HepG2 (cell line): Measurements from ENCODE around the gene ACOX3. TPM values are rescaled to one million over a fixed set of nuclear protein-coding genes. Genes with fewer than 3 reads are reported as not detected.
A peak's percentile ranks its signal among the peaks of the same experiment; 100 is the strongest.

Experiments
- ATAC-seq: fragments of 200-7000 bp; cut with Tn5 transposase; 3 replicates; pipeline ENCODE4 v1.9.1; 2020; ENCODE audit warnings: mild to moderate bottlenecking, moderate library complexity
- BruUV-seq: library from RNA; stranded (reverse); fragments of 400-500 nt; replicated peaks from 2 replicates; lab custom pipeline; 2021; lab: Mats Ljungman, UMichigan
- CTCF ChIA-PET: fragments of 300-600 bp; formaldehyde crosslinking; extraction: SDS; loops from one replicate; lab custom pipeline; 2021; ENCODE audit warnings: low total read pairs, inconsistent platforms, low intra/inter-chr PET ratio; lab: Yijun Ruan, JAX
- POLR2A ChIA-PET: fragments of 350-600 bp; sonication (Branson Sonifier 250); formaldehyde crosslinking; loops from one replicate; lab custom pipeline; 2020; ENCODE audit warnings: antibody characterized with exemption, inconsistent platforms; lab: Yijun Ruan, JAX
- DNase-seq: peaks from one replicate; pipeline ENCODE4 v3.0.0-alpha.2; 2015; ENCODE audit warnings: low spot score
- FAIRE-seq: peaks from 3 replicates; lab custom pipeline; 2011; peaks lifted over from hg19 to GRCh38; lab: Jason Lieb, UNC
- H2AFZ ChIP-seq: one replicate; pipeline ENCODE4 v1.6.1; 2011; ENCODE audit warnings: low read length, inconsistent platforms
- H3K27ac ChIP-seq: fragments of 300-600 bp; 3 replicates; pipeline ENCODE4 v1.8.0; 2011; ENCODE audit warnings: mixed run types, mild to moderate bottlenecking, mixed read lengths, low read length, inconsistent platforms; ENCODE audit not compliant: insufficient read depth; ENCODE audit errors: extremely low read length
- H3K27me3 ChIP-seq, 2 experiments: fragments of 200-600 bp in 1 of 2; 2 replicates in 1 of 2; 3 replicates in 1 of 2; pipeline versions ENCODE4 v1.6.0 to v1.8.0; 2011; ENCODE audit warnings: low read length in 2 of 2, mild to moderate bottlenecking in 2 of 2, moderate library complexity in 2 of 2, inconsistent platforms in 1 of 2; ENCODE audit not compliant: insufficient read depth in 2 of 2, control insufficient read depth in 1 of 2
- H3K36me3 ChIP-seq, 2 experiments: fragments of 200-600 bp in 1 of 2; replicated peaks in 1 of 2; 2 replicates in 1 of 2; 3 replicates in 1 of 2; pipeline versions ENCODE4 v1.5.1 to v1.8.0; 2011; ENCODE audit warnings: low read length in 2 of 2, inconsistent platforms in 1 of 2; ENCODE audit not compliant: insufficient read depth in 2 of 2, control insufficient read depth in 1 of 2
- H3K4me1 ChIP-seq: 2 replicates; pipeline ENCODE4 v1.5.1; 2012; ENCODE audit warnings: low read length, inconsistent platforms; ENCODE audit not compliant: insufficient read depth
- H3K4me2 ChIP-seq: 2 replicates; pipeline ENCODE4 v1.6.0; 2011; ENCODE audit warnings: low read depth, low read length, inconsistent platforms
- H3K4me3 ChIP-seq, 3 experiments: fragments of 200-600 bp in 1 of 3; sonication (generic), shearing (Covaris generic) in 1 of 3; replicated peaks in 1 of 3; 2 replicates each; pipeline ENCODE4 v1.5.1; 2011 to 2016; ENCODE audit warnings: low read length in 3 of 3, inconsistent platforms in 2 of 3, low read depth in 2 of 3, mild to moderate bottlenecking in 2 of 3, control low read depth in 1 of 3, mixed read lengths in 1 of 3; ENCODE audit not compliant: insufficient read depth in 1 of 3
- H3K79me2 ChIP-seq: one replicate; pipeline ENCODE4 v1.6.1; 2011; ENCODE audit warnings: low read length, inconsistent platforms; ENCODE audit not compliant: insufficient read depth
- H3K9ac ChIP-seq: 2 replicates; pipeline ENCODE4 v1.6.0; 2011; ENCODE audit warnings: mild to moderate bottlenecking, low read depth, low read length, inconsistent platforms; ENCODE audit not compliant: insufficient read depth
- H3K9me3 ChIP-seq: 2 replicates; pipeline ENCODE4 v1.5.1; 2012; ENCODE audit warnings: mild to moderate bottlenecking, low read length
- H4K20me1 ChIP-seq: 2 replicates; pipeline ENCODE4 v1.6.0; 2011; ENCODE audit warnings: inconsistent platforms, mild to moderate bottlenecking, low read length, moderate library complexity; ENCODE audit not compliant: insufficient read depth
- AGO2 ChIP-seq: fragments of 200-400 bp; formaldehyde crosslinking; optimal IDR thresholded peaks from 2 replicates; pipeline ENCODE3; 2017; ENCODE audit warnings: mild to moderate bottlenecking, low read depth, low read length, moderate library complexity
- BHLHE40 ChIP-seq: IDR thresholded peaks from 2 replicates; pipeline ENCODE4 v1.6.1; 2011; ENCODE audit warnings: low read length, improper control_type of control experiment
- BRCA1 ChIP-seq: sonication (generic); formaldehyde crosslinking; IDR thresholded peaks from 2 replicates; pipeline ENCODE4 v1.4.0; 2020; ENCODE audit warnings: missing genetic modification reagents
- CC2D1A ChIP-seq: sonication (generic); formaldehyde crosslinking; IDR thresholded peaks from 2 replicates; pipeline ENCODE4 v1.8.1; 2023; ENCODE audit warnings: mild to moderate bottlenecking, missing genetic modification reagents
- ETS1 ChIP-seq: sonication (generic); formaldehyde crosslinking; IDR thresholded peaks from 2 replicates; pipeline ENCODE4 v1.4.0; 2020; ENCODE audit warnings: missing genetic modification reagents
- FLYWCH1 ChIP-seq: sonication (generic); formaldehyde crosslinking; IDR thresholded peaks from 2 replicates; pipeline ENCODE4 v1.8.1; 2023; ENCODE audit warnings: mild to moderate bottlenecking, missing genetic modification reagents
- GZF1 ChIP-seq: sonication (generic); formaldehyde crosslinking; IDR thresholded peaks from 2 replicates; pipeline ENCODE4 v1.5.1; 2020; ENCODE audit warnings: mild to moderate bottlenecking, missing genetic modification reagents
- JDP2 ChIP-seq: sonication (generic); formaldehyde crosslinking; IDR thresholded peaks from 2 replicates; pipeline ENCODE4 v1.8.1; 2022; ENCODE audit warnings: missing genetic modification reagents, borderline replicate concordance
- KLF6 ChIP-seq: IDR thresholded peaks from 2 replicates; pipeline ENCODE4 v1.8.0; 2016; ENCODE audit warnings: missing biosample characterization, missing genetic modification reagents
- MYNN ChIP-seq: sonication (generic); formaldehyde crosslinking; IDR thresholded peaks from 2 replicates; pipeline ENCODE4 v1.4.0; 2020; ENCODE audit warnings: mild to moderate bottlenecking, low read depth, missing genetic modification reagents
- NR2F2 ChIP-seq: IDR thresholded peaks from 2 replicates; pipeline ENCODE4 v1.6.1; 2012; ENCODE audit warnings: low read depth, inconsistent platforms, borderline replicate concordance
- NR2F6 ChIP-seq, 2 experiments: IDR thresholded peaks; 2 replicates each; pipeline ENCODE4 v1.6.1; 2016; ENCODE audit warnings: antibody characterized with exemption in 1 of 2, mild to moderate bottlenecking in 1 of 2
- TCF12 ChIP-seq, 2 experiments: fragments of 450-650 bp in 1 of 2; sonication (generic) in 1 of 2; formaldehyde crosslinking in 1 of 2; IDR thresholded peaks; 2 replicates each; pipeline versions ENCODE4 v1.6.1 to v1.8.0; 2017 to 2022; ENCODE audit warnings: antibody characterized with exemption in 1 of 2, mild to moderate bottlenecking in 1 of 2, missing genetic modification reagents in 1 of 2, moderate library complexity in 1 of 2
- ZBTB42 ChIP-seq: sonication (generic); formaldehyde crosslinking; IDR thresholded peaks from 2 replicates; pipeline ENCODE4 v1.5.0; 2020; ENCODE audit warnings: mild to moderate bottlenecking, missing genetic modification reagents
- ZBTB46 ChIP-seq: sonication (generic); formaldehyde crosslinking; IDR thresholded peaks from 2 replicates; pipeline ENCODE4 v1.4.0; 2020; ENCODE audit warnings: mild to moderate bottlenecking, missing genetic modification reagents, borderline replicate concordance
- ZNF33A ChIP-seq: sonication (generic); formaldehyde crosslinking; IDR thresholded peaks from 2 replicates; pipeline ENCODE4 v1.5.1; 2020; ENCODE audit warnings: missing genetic modification reagents, mild to moderate bottlenecking, moderate library complexity, borderline replicate concordance
- ZNF780A ChIP-seq: sonication (generic); formaldehyde crosslinking; IDR thresholded peaks from 2 replicates; pipeline ENCODE4 v1.8.0; 2022; ENCODE audit warnings: mild to moderate bottlenecking, missing genetic modification reagents, moderate library complexity
- ZNF878 ChIP-seq: sonication (generic); formaldehyde crosslinking; IDR thresholded peaks from 2 replicates; pipeline ENCODE4 v1.8.1; 2023; ENCODE audit warnings: mild to moderate bottlenecking, missing genetic modification reagents, moderate library complexity
- WGBS: methylation state at CpG from one replicate; pipeline ENCODE4 v1.1.6; 2017; ENCODE audit warnings: low lambda C conversion rate; 5-methylcytosine and 5-hydroxymethylcytosine counted together
- in situ Hi-C: cut with HindIII; loops from 2 replicates; pipeline ENCODE4 v1.10.0; 2017; ENCODE audit warnings: low pct_unique_long_range_greater_than_20kb; ENCODE audit not compliant: extremely low pct_ligation_motif_present
- intact Hi-C: fragments of 100-400 bp; cut with micrococcal nuclease; formaldehyde crosslinking; loops from one replicate; pipeline ENCODE4 v1.10.0; 2022; ENCODE audit not compliant: unreplicated experiment
- polyA plus RNA-seq, 8 experiments: library from polyadenylated mRNA; depleted of rRNA in 3 of 8; stranded (reverse) in 7 of 8; unstranded in 1 of 8; fragments of >200 nt; fragmentation: Illumina TruSeq in 4 of 8; extraction: Trizol in 4 of 8; gene quantifications; 2 replicates each; pipeline versions ENCODE4 v1.2.1 to v1.2.3, GENCODE V29; 2011 to 2016; ENCODE audit warnings: low read depth in 4 of 8, missing spikeins in 1 of 8, mixed read lengths in 1 of 8; ENCODE audit not compliant: insufficient read depth in 1 of 8
- total RNA-seq, 5 experiments: library from RNA; depleted of rRNA; stranded (reverse); fragments of >200 nt; fragmentation: Illumina TruSeq; extraction: Trizol; gene quantifications; 2 replicates each; pipeline ENCODE4 v1.2.3, GENCODE V29; 2016; ENCODE audit warnings: low read depth in 1 of 5
- TF ChIP-seq, protein P1 (sequence below): fragments of 450-650 bp; IDR thresholded peaks from 2 replicates; pipeline ENCODE4 v1.6.1; 2016

ACOX3 gene
- total and polyA plus RNA-seq, 2 of the 13 experiments (the other 11 are each of a cell fraction or from before 2014, with no cell fraction given) = 4.2 to 17.8 TPM

- TF ChIP-seq, protein P1, sequence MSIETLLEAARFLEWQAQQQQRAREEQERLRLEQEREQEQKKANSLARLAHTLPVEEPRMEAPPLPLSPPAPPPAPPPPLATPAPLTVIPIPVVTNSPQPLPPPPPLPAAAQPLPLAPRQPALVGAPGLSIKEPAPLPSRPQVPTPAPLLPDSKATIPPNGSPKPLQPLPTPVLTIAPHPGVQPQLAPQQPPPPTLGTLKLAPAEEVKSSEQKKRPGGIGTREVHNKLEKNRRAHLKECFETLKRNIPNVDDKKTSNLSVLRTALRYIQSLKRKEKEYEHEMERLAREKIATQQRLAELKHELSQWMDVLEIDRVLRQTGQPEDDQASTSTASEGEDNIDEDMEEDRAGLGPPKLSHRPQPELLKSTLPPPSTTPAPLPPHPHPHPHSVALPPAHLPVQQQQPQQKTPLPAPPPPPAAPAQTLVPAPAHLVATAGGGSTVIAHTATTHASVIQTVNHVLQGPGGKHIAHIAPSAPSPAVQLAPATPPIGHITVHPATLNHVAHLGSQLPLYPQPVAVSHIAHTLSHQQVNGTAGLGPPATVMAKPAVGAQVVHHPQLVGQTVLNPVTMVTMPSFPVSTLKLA = no peak
- TF ChIP-seq ZNF780A (CRISPR knock-in tag) (no peak), ZBTB46 (CRISPR knock-in tag) (no peak), NR2F2 (no peak)
Measured at GRCh38 chr4:8480221-8480620, 39.7 kb upstream of the ACOX3 start (continued).

GRCh38 chr4:8478801-8479744 is 38.5 kb upstream of the ACOX3 start:
- Histone ChIP-seq H3K27me3 (no peaks in the 10 kb centered on the region), H3K27ac (no peak overlapping the region), H3K4me3 (no peak overlapping the region), H3K9ac (no peak overlapping the region), H3K4me2 (no peak overlapping the region), H3K79me2 (no peaks in the 10 kb centered on the region), H3K36me3 (peaks cover 0 to 5% of the 10 kb centered on the region in 2 experiments; a peak in 2 of 5 replicates), H4K20me1 (no peaks in the 10 kb centered on the region), H2AFZ (no peak overlapping the region), H3K4me1 (no peaks in the 10 kb centered on the region), H3K9me3 (no peaks in the 10 kb centered on the region)
- whole genome bisulfite sequencing = 78% methylated on average over 10 of the region's 24 CpGs
- no peak for DNase-seq
- no TSS peak for BruUV-seq
- CTCF ChIA-PET = no interaction called here
- intact Hi-C loops = no loop called here
- POLR2A ChIA-PET = no interaction called here
- no peak for FAIRE-seq
- ATAC-seq = no peak
- in situ Hi-C loops = loop anchor here (10.0 kb wide), 1 partner anchor 66 kb away; no protein-coding TSS in a partner anchor
- no peak for TF ChIP-seq GZF1 (CRISPR knock-in tag)
- TF ChIP-seq ZBTB42 (CRISPR knock-in tag) = no peak
- no peak for TF ChIP-seq JDP2 (CRISPR knock-in tag)
- TF ChIP-seq ZNF33A = no peak
- no peak for TF ChIP-seq BHLHE40
- no peak for TF ChIP-seq ETS1
- TF ChIP-seq ZNF878 = no peak
- TF ChIP-seq TCF12 (IDR thresholded peaks at IDR 0.05) = no peak
- TF ChIP-seq TCF12 (CRISPR knock-in tag; IDR thresholded peaks at IDR 0.05) = no peak
- TF ChIP-seq FLYWCH1 (CRISPR knock-in tag) = no peak
- no peak for TF ChIP-seq KLF6 (CRISPR knock-in tag)
- TF ChIP-seq NR2F6 (IDR thresholded peaks at IDR 0.05) = no peak
- TF ChIP-seq NR2F6 (CRISPR knock-in tag; IDR thresholded peaks at IDR 0.05) = no peak
- TF ChIP-seq BRCA1 (CRISPR knock-in tag) = no peak
- TF ChIP-seq MYNN (CRISPR knock-in tag) = no peak
- TF ChIP-seq CC2D1A (CRISPR knock-in tag) = no peak
- TF ChIP-seq AGO2 = peak; percentile 51
